ENCODE measurements around the gene LTBP1. TPM values are rescaled to one million over a fixed set of nuclear protein-coding genes. Genes with fewer than 3 reads are reported as not detected.

The LTBP1 gene
- total and polyA plus RNA-seq, 2 donors (not counting 1 experiment from before 2014, with no cell fraction given): 0.69 TPM; not detected in 1

GRCh38 chr2:33288011-33288410 is 341.3 kb downstream of the LTBP1 start:
- ATAC-seq (ENCODE audit: low read depth): no peak
- CTCF ChIA-PET: no interaction called here
- TF ChIP-seq EZH2 (IDR thresholded peaks at IDR 0.05; ENCODE audit: borderline replicate concordance, insufficient read depth, low read depth, low read length, poor library complexity, severe bottlenecking) (no peak), CTCF (IDR thresholded peaks at IDR 0.05) (no peak)

GRCh38 chr2:33289961-33290360 is 343.2 kb downstream of the LTBP1 start:
- peaks cover 2% of the 10 kb centered on the region for H3K4me1 Mint-ChIP-seq
- DNase-seq: no peak
- ChIA-PET CTCF (no interaction called here), POLR2A (no interaction called here)
- Histone ChIP-seq H3K4me2 (replicated peaks; ENCODE audit: low read depth, low read length, poor library complexity, severe bottlenecking) (no peak overlapping the region), H3K27ac (ENCODE audit: low read length in 2 of 2) (no peak overlapping the region), H3K79me2 (ENCODE audit: control insufficient read depth, insufficient read depth, low read length) (no peaks in the 10 kb centered on the region), H4K20me1 (ENCODE audit: control insufficient read depth, insufficient read depth, low read length, poor library complexity, severe bottlenecking) (no peaks in the 10 kb centered on the region), H3K4me1 (ENCODE audit: control insufficient read depth in 2 of 2, insufficient read depth in 2 of 2, low read length in 2 of 2) (no peaks in the 10 kb centered on the region), H3K36me3 (replicated peaks in 1 of 2; ENCODE audit: control extremely low read depth in 1 of 2, control insufficient read depth in 1 of 2, extremely low read depth in 1 of 2, insufficient read depth in 2 of 2, low read length in 1 of 2) (no peaks in the 10 kb centered on the region), H3K4me3 (ENCODE audit: control extremely low read depth in 1 of 5, extremely low read depth in 1 of 5, insufficient read depth in 1 of 5, low read depth in 2 of 5, low read length in 4 of 5) (no peak overlapping the region), H3K27me3 (replicated peaks in 1 of 4; ENCODE audit: control extremely low read depth in 1 of 4, control insufficient read depth in 3 of 4, insufficient read depth in 4 of 4, low read length in 3 of 4) (peaks cover 0 to 8% (median 3%) of the 10 kb centered on the region in 4 experiments), H3K9me3 (ENCODE audit: control extremely low read depth in 1 of 3, control insufficient read depth in 2 of 3, insufficient read depth in 1 of 3, low read length in 2 of 3) (peaks cover 0 to 1% (median 0%) of the 10 kb centered on the region in 3 donors), H3K9ac (ENCODE audit: low read length) (no peak overlapping the region), H2AFZ (ENCODE audit: insufficient read depth, low read depth, low read length, poor library complexity, severe bottlenecking) (no peak overlapping the region)
- intact Hi-C loops (cut with micrococcal nuclease): no loop called here
- H3K27me3 Mint-ChIP-seq: peaks cover 17% of the 10 kb centered on the region
- no peak overlapping the region for H3K27ac Mint-ChIP-seq
- H3K9me3 Mint-ChIP-seq (ENCODE audit: insufficient read depth): no peaks in the 10 kb centered on the region
- TF ChIP-seq EZH2 (IDR thresholded peaks at IDR 0.05; ENCODE audit: borderline replicate concordance, insufficient read depth, low read depth, low read length, poor library complexity, severe bottlenecking): no peak
- TF ChIP-seq CTCF (IDR thresholded peaks at IDR 0.05): no peak
- H3K4me3 Mint-ChIP-seq: no peak overlapping the region
- no peak for ATAC-seq (ENCODE audit: low read depth)
- WGBS (ENCODE audit: insufficient coverage): 79% methylated on average over 4 of the region's 4 CpGs

More at GRCh38 chr2:33288011-33288410, 341.3 kb downstream of the LTBP1 start:
- no peaks in the 10 kb centered on the region for H3K9me3 Mint-ChIP-seq (ENCODE audit: insufficient read depth)
- no peaks in the 10 kb centered on the region for H3K4me1 ChIP-seq (ENCODE audit: control insufficient read depth in 2 of 2, insufficient read depth in 2 of 2, low read length in 2 of 2)
- no peak overlapping the region for H3K4me3 ChIP-seq (ENCODE audit: control extremely low read depth in 1 of 5, extremely low read depth in 1 of 5, insufficient read depth in 1 of 5, low read depth in 2 of 5, low read length in 4 of 5)
- no CpG with 5 or more reads among the region's 1 CpG for WGBS (ENCODE audit: insufficient coverage)
- H3K36me3 ChIP-seq (replicated peaks in 1 of 2; ENCODE audit: control extremely low read depth in 1 of 2, control insufficient read depth in 1 of 2, extremely low read depth in 1 of 2, insufficient read depth in 2 of 2, low read length in 1 of 2): no peaks in the 10 kb centered on the region
- H3K4me1 Mint-ChIP-seq: no peaks in the 10 kb centered on the region
- H3K79me2 ChIP-seq (ENCODE audit: control insufficient read depth, insufficient read depth, low read length): no peaks in the 10 kb centered on the region
- peaks cover 0 to 8% (median 2%) of the 10 kb centered on the region in 4 experiments for H3K27me3 ChIP-seq (replicated peaks in 1 of 4; ENCODE audit: control extremely low read depth in 1 of 4, control insufficient read depth in 3 of 4, insufficient read depth in 4 of 4, low read length in 3 of 4)
- no peak overlapping the region for H3K4me2 ChIP-seq (replicated peaks; ENCODE audit: low read depth, low read length, poor library complexity, severe bottlenecking)
- H3K27ac ChIP-seq (ENCODE audit: low read length in 2 of 2): no peak overlapping the region
- DNase-seq: no peak
- no peaks in the 10 kb centered on the region for H4K20me1 ChIP-seq (ENCODE audit: control insufficient read depth, insufficient read depth, low read length, poor library complexity, severe bottlenecking)
- peaks cover 0 to 1% (median 0%) of the 10 kb centered on the region in 3 donors for H3K9me3 ChIP-seq (ENCODE audit: control extremely low read depth in 1 of 3, control insufficient read depth in 2 of 3, insufficient read depth in 1 of 3, low read length in 2 of 3)
- H3K27ac Mint-ChIP-seq: no peak overlapping the region
- no peak overlapping the region for H2AFZ ChIP-seq (ENCODE audit: insufficient read depth, low read depth, low read length, poor library complexity, severe bottlenecking)
- intact Hi-C loops (cut with micrococcal nuclease): no loop called here
- peaks cover 16% of the 10 kb centered on the region for H3K27me3 Mint-ChIP-seq
- POLR2A ChIA-PET: no interaction called here
- H3K9ac ChIP-seq (ENCODE audit: low read length): no peak overlapping the region
- no peak overlapping the region for H3K4me3 Mint-ChIP-seq
